ENCODE results near the gene AKAP10.
"Not testable (repeated sequence)": the region's sequence is repeated elsewhere in the genome, so short reads cannot be mapped to it uniquely, and the experiment has no call there.

The AKAP10 gene

DNA sequence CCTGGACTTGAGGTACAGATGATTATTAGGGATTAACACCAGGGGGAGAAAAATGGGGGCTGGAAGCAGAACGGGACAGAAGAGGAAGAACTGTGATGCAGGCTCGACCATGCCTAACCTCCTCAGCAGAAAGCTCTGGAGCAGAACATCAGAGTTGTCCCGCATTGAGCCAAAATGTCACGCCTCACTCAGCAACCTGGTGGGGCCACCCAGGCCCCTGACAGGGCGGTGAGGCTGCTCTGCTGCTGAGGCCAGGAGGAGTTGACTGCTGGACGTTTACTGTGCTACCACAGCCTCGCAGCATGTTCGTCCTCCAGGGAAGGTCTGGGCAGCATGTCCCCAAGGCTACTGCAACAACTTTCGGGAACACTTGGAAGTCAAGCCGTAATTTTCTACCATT, 103.4 kb downstream of the AKAP10 start:
- in situ Hi-C loops (cut with HindIII; ENCODE audit: low sequenced_read_pairs): no loop called here

DNA sequence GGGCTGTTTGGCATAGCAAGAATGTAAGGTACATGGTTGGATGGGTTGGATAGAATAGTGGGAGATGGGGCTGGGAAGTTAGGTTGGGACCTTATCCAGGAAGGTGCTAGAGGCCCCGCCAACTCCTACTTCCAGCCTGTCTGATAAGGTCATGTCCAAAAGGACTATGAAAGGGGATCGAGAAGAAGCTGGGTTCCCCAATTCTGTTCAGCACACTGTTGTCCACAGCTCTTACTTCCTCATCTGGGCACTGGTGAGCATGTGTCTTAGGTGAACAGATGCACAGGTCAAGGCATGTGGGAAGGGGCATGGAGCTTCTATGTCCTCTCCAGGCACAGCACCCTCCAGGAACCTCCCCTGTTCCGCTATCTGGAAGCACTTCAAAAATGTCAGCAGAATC, 104.3 kb downstream of the AKAP10 start:
- in situ Hi-C loops (cut with HindIII; ENCODE audit: low sequenced_read_pairs): no loop called here

DNA sequence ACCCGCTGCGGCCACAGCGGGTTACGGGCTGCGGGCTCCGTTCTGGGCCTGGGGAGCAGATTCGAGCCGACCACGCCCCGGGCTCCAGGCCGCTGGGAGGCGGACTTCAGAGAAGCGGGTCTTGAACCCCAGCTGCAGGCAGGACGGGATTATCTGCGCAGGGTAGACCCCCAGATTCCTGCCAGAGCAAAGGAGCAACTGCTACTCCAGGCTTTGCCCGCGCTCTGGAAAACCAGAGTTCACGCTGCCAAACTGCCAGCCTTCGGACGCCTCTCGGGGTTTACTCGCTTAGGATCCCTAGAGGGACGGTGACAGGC, 109.6 kb downstream of the AKAP10 start:
- in situ Hi-C loops (cut with HindIII; ENCODE audit: low sequenced_read_pairs): no loop called here

DNA sequence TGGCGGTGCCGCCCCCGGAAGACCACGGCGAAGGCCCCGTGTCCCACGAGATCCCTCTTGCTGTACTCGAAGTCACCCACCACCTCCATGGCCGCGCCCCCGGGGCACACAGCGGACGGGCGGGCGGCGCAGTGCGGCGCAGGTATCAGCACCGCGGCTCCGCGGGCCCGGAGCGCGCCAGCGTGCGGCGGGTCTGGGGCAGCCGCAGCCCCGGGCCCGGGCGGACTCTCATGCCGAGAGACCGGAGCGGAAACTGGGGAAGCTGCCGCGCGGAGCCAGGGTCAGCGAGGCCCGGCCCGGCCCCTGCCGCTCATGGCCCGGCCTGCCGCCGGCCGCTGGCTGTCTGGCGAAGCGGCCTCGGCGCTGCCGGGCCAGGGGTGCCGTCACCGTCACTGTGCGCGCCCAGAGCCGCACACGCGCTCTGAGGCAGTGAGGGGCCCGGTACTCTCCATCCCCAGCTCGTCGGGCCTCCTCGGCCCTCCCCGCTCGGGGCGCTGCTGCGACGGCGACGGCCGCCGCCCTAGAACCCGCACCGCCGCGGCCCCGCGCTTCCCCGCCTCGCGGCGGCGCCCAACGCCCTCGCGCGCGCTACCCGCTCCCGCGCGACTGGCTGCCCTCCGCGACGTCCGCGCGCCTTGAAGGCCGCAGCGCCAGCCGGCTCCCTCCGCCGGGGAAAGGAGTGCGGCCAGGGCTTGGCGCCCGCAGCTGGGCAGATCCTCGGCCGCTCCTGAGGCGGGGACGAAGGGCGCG, 110.1 kb downstream of the AKAP10 start, which contains the start of gene ULK2:
Gene ULK2, minus strand, starts transcription at position 608 of the 750 bp plus-strand sequence. Its CDS starts 519 bp downstream, at position 89.
- in situ Hi-C loops (cut with HindIII; ENCODE audit: low sequenced_read_pairs): no loop called here

DNA sequence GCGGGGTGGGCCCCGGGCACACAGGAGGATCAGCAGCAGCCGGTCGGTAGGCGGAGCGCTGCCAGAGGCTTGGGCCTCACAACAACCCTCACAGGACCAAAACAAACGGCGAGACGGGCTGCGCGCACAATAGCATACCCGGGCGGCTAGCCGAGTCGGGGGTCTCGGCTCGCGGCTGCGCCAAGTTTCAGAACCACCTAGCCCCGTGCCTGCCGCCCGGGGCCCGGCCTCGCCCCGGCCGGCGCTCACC, 110.6 kb downstream of the AKAP10 start:
- in situ Hi-C loops (cut with HindIII; ENCODE audit: low sequenced_read_pairs): no loop called here

DNA sequence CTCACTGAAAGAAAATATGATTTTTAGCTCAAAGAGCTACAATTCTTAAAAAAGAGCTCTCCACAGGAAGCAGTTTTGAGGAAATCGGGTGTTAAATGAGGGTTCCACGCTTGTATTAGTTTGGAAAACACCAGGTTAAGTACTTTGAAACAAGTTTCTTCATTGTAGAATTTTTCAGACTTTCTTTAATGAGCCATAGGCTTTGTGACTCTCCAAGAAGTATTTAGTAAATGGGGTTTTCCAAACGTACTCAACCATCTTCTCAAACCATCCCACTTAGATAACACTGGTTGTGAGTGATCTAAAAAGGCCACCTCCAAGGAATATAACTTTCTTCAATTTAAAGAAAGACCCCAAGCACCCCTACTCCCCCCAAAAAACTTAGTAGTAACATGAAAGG, 112.6 kb downstream of the AKAP10 start:
- in situ Hi-C loops (cut with HindIII; ENCODE audit: low sequenced_read_pairs): no loop called here

DNA sequence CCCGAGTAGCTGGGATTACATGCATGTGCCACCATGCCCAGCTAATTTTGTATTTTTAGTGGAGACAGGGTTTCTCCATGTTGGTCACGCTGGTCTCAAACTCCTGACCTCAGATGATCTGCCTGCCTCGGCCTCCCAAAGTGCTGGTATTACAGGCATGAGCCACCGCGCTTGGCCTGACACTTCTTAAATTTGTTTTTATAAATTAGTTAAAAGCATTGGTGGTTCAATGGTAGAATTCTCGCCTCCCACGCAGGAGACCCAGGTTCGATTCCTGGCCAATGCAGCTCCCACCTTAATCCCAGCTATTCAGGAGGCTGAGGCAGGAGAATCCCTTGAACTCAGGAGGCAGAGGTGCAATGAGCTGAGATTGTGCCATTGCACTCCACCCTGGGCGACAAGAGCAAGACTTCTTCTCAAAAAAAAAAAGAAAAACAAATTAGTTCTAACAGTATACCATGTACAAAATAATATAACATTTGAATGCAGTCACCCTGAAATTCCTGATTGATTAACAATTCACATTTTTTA, 116.9 kb downstream of the AKAP10 start:
- in situ Hi-C loops (cut with HindIII; ENCODE audit: low sequenced_read_pairs): not testable (repeated sequence)

DNA sequence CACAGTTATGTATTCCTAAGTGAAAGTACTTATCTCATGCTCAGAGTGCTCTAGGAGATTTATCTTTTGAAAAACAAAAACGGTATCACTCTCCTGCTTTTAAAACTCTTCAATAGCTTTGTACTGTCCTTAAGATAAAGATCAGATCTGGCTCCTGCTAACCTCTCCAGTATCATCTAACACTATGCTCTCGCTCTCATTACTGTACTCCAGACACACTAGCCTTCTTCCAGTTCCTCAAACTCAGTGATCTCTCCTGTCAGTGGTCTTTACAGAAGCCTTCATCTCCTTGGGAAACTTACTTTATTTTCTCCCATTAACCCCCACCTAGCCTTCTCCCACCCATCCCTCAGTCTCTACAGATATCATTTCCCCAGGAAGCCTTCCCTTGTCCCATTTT, 120.0 kb downstream of the AKAP10 start:
- in situ Hi-C loops (cut with HindIII; ENCODE audit: low sequenced_read_pairs): no loop called here
